Fibroblast of lung (primary cell): Measurements from ENCODE around the gene RBM7. TPM values are rescaled to one million over a fixed set of nuclear protein-coding genes. Genes with fewer than 3 reads are reported as not detected.

Source experiments
- DNase-seq, 2 donors: peaks; one replicate each; pipeline versions ENCODE4 v3.0.0 to v3.0.0-alpha.2; 2010; ENCODE audit warnings: low read depth in 2 of 2
- H2AFZ ChIP-seq: 2 replicates; pipeline ENCODE4 v1.5.1; 2012; ENCODE audit warnings: low read length, control low read depth, inconsistent platforms
- H3K27ac ChIP-seq: 2 replicates; pipeline ENCODE4 v1.5.1; 2011; ENCODE audit warnings: low read length, control low read depth; ENCODE audit not compliant: insufficient read depth
- H3K27me3 ChIP-seq: 2 replicates; pipeline ENCODE4 v1.5.1; 2011; ENCODE audit warnings: mild to moderate bottlenecking, low read length; ENCODE audit not compliant: control insufficient read depth, insufficient read depth
- H3K36me3 ChIP-seq: 2 replicates; pipeline ENCODE4 v1.5.1; 2011; ENCODE audit warnings: low read length; ENCODE audit not compliant: control insufficient read depth, insufficient read depth
- H3K4me1 ChIP-seq: 2 replicates; pipeline ENCODE4 v1.5.1; 2011; ENCODE audit warnings: low read length; ENCODE audit not compliant: control insufficient read depth, insufficient read depth; ENCODE audit errors: extremely low read depth
- H3K4me2 ChIP-seq: 2 replicates; pipeline ENCODE4 v1.5.1; 2011; ENCODE audit warnings: low read length, control low read depth; ENCODE audit not compliant: insufficient read depth; ENCODE audit errors: extremely low read depth
- H3K4me3 ChIP-seq, 4 experiments: fragments of 200-600 bp in 1 of 4; sonication (generic) in 1 of 4; replicated peaks in 1 of 4; 2 replicates each; pipeline ENCODE4 v1.5.1; 2011 to 2016; ENCODE audit warnings: low read length in 4 of 4, low read depth in 3 of 4, mild to moderate bottlenecking in 3 of 4, control low read depth in 2 of 4, inconsistent platforms in 1 of 4, mixed read lengths in 1 of 4; ENCODE audit not compliant: insufficient read depth in 1 of 4; ENCODE audit errors: control extremely low read depth in 1 of 4
- H3K79me2 ChIP-seq: 2 replicates; pipeline ENCODE4 v1.5.1; 2012; ENCODE audit warnings: mild to moderate bottlenecking, low read length, inconsistent platforms; ENCODE audit not compliant: control insufficient read depth, insufficient read depth
- H3K9ac ChIP-seq: 2 replicates; pipeline ENCODE4 v1.5.1; 2011; ENCODE audit warnings: mild to moderate bottlenecking, low read length, control low read depth; ENCODE audit not compliant: insufficient read depth
- H3K9me3 ChIP-seq: 2 replicates; pipeline ENCODE4 v1.5.1; 2012; ENCODE audit warnings: low read depth, low read length; ENCODE audit not compliant: control insufficient read depth, insufficient read depth
- H4K20me1 ChIP-seq: 2 replicates; pipeline ENCODE4 v1.5.1; 2011; ENCODE audit warnings: low read length; ENCODE audit not compliant: control insufficient read depth, insufficient read depth; ENCODE audit errors: extremely low read depth
- CTCF ChIP-seq, 2 donors: IDR thresholded peaks in 1 of 2; conservative IDR thresholded peaks in 1 of 2; 1 replicate in 1 of 2; 2 replicates in 1 of 2; pipeline ENCODE4 v1.5.1; 2011 to 2012; ENCODE audit warnings: low read length in 2 of 2, control low read depth in 1 of 2, inconsistent platforms in 1 of 2, low read depth in 1 of 2, mild to moderate bottlenecking in 1 of 2
- EZH2 ChIP-seq: IDR thresholded peaks from 2 replicates; pipeline ENCODE4 v1.5.1; 2012; ENCODE audit warnings: low read length, control low read depth, mild to moderate bottlenecking; ENCODE audit errors: missing control alignments
- polyA minus RNA-seq: library from RNA; depleted of rRNA, polyadenylated mRNA; stranded (reverse); fragments of >200 nt; gene quantifications from 2 replicates; pipeline ENCODE4 v1.2.3, GENCODE V29; 2011; ENCODE audit warnings: low replicate concordance
- polyA plus RNA-seq, 2 donors: library from polyadenylated mRNA; depleted of rRNA in 1 of 2; stranded (reverse) in 1 of 2; unstranded in 1 of 2; fragments of >200 nt; gene quantifications; 2 replicates each; pipeline ENCODE4 v1.2.1, GENCODE V29; 2011 to 2012; ENCODE audit warnings: missing spikeins in 1 of 2
- total RNA-seq: library from RNA; depleted of rRNA; stranded (reverse); fragments of >200 nt; gene quantifications from 2 replicates; pipeline ENCODE4 v1.2.1, GENCODE V29; 2014

Gene RBM7, protein sequence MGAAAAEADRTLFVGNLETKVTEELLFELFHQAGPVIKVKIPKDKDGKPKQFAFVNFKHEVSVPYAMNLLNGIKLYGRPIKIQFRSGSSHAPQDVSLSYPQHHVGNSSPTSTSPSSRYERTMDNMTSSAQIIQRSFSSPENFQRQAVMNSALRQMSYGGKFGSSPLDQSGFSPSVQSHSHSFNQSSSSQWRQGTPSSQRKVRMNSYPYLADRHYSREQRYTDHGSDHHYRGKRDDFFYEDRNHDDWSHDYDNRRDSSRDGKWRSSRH
- 66.8 and 81.1 TPM in 2 replicates for total RNA-seq
- polyA plus RNA-seq = 41.8 and 46.5 TPM in 2 replicates
- 34.5 and 39.2 TPM in 2 replicates for polyA plus RNA-seq (2012)
- polyA minus RNA-seq = 9.8 and 20.6 TPM in 2 replicates

DNA sequence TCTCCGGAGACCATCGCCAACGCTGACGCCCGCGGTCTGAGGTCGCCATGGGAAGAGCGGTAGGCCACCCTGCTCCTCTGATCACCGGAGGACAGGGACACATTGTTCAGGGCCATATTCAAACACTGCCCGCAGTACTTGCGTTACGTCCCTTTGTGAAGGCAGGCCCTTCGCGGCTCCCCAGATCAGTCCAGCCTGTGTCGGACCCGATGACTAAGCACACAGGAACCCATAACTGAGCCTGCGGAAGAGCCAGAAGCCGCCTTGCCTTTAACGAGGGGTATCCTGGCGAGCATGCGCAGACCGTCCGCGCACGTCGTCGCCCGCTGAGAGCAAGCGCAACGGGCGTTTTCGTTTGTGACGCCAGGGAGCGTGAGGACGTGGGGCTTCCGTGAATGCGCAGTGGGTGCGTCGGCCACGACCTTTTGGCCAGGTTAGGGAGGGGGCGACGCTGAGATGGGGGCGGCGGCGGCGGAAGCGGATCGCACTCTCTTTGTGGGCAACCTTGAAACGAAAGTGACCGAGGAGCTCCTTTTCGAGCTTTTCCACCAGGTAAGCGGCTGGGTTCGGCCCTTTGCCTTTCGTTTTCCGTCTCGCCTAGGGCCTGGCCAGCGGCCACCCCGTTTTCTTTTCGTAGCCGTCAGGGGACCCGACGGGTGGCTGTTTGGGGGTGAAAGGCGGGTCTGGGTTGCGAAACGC is at the start of gene RBM7, which contains the start of gene C11orf71:
RBM7 (plus strand) TSS at position 451 of the 699 bp plus-strand sequence; CDS start at position 457, 6 bp downstream.
C11orf71 (minus strand) TSS at position 296 of the 699 bp plus-strand sequence; CDS start at position 116, 180 bp downstream.
- no peaks in the 10 kb centered on the region for H3K27me3 ChIP-seq
- peak within 1 kb of the TSS; percentile 59 for H3K4me2 ChIP-seq
- H3K9me3 ChIP-seq = no peaks in the 10 kb centered on the region
- TF ChIP-seq CTCF (conservative IDR thresholded peaks at IDR 0.05 in 1 of 2, IDR thresholded peaks at IDR 0.05 in 1 of 2; ENCODE audit: low read depth in 1 of 2, low read length in 2 of 2) = peak in 1 of 2 donors; percentile 3
- no peak for TF ChIP-seq EZH2
- peak within 1 kb of the TSS; percentile 100 for H3K27ac ChIP-seq
- H3K36me3 ChIP-seq = peaks cover 2% of the 10 kb centered on the region
- DNase-seq = peak; percentile 99
- H4K20me1 ChIP-seq = no peaks in the 10 kb centered on the region
- H3K79me2 ChIP-seq = peaks cover 52% of the 10 kb centered on the region
- peaks cover 3% of the 10 kb centered on the region for H3K4me1 ChIP-seq
- H3K9ac ChIP-seq = peak within 1 kb of the TSS; percentile 99
- peak within 1 kb of the TSS; percentile 58 for H2AFZ ChIP-seq
- peak within 1 kb of the TSS; percentile 40 to 96 (median 73) for H3K4me3 ChIP-seq

GRCh38 chr11:114353443-114353842 is 47.0 kb upstream of the RBM7 start:
- Histone ChIP-seq H3K27ac (no peak overlapping the region), H3K27me3 (no peaks in the 10 kb centered on the region), H3K4me1 (peaks cover 5% of the 10 kb centered on the region), H3K9me3 (no peaks in the 10 kb centered on the region), H3K4me2 (no peak overlapping the region), H3K36me3 (no peaks in the 10 kb centered on the region), H3K79me2 (no peaks in the 10 kb centered on the region), H3K4me3 (no peak overlapping the region), H3K9ac (no peak overlapping the region), H4K20me1 (no peaks in the 10 kb centered on the region), H2AFZ (no peak overlapping the region)
- DNase-seq = peak in 1 of 2 donors; percentile 43
- TF ChIP-seq CTCF (conservative IDR thresholded peaks at IDR 0.05 in 1 of 2, IDR thresholded peaks at IDR 0.05 in 1 of 2; ENCODE audit: low read depth in 1 of 2, low read length in 2 of 2) = no peak
- no peak for TF ChIP-seq EZH2

DNA sequence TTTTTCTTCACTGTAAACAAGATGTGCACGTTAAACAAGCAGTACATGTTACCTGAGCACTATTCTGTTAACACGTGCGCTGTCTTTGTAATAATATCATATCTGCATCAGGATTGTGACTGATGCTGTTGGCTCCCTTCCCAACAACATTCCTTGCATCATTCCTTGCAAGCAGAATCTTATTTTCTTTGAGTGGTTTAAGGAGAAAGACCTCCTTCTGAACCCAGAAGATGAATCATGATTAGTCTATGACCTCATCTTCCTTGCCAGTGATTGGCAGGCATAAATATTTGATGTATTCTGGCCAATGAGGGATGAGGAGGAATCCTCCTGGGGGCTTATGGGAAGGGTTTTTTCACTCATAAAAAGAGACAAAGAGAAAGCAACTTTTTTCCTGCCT is 46.4 kb upstream of the RBM7 start:
- DNase-seq = peak; percentile 84 to 97
- Histone ChIP-seq H3K27me3 (no peaks in the 10 kb centered on the region), H3K27ac (no peak overlapping the region), H3K79me2 (no peaks in the 10 kb centered on the region), H3K9ac (no peak overlapping the region), H3K4me2 (no peak overlapping the region), H3K4me3 (no peak overlapping the region), H4K20me1 (no peaks in the 10 kb centered on the region), H3K9me3 (no peaks in the 10 kb centered on the region), H2AFZ (no peak overlapping the region), H3K4me1 (peaks cover 9% of the 10 kb centered on the region), H3K36me3 (no peaks in the 10 kb centered on the region)
- TF ChIP-seq EZH2 = no peak
- no peak for TF ChIP-seq CTCF (conservative IDR thresholded peaks at IDR 0.05 in 1 of 2, IDR thresholded peaks at IDR 0.05 in 1 of 2; ENCODE audit: low read depth in 1 of 2, low read length in 2 of 2)
